NCI-H2029 (cell line): ENCODE data around the gene GBX1.

Source experiments
- DNase-seq: peaks from one replicate; lab custom pipeline; 2025; lab: John Stamatoyannopoulos, UW

Gene GBX1

GRCh38 chr7:151139791-151140190 is 27.7 kb downstream of the GBX1 start:
- DNase-seq = no peak

- no peak for DNase-seq
These were observed 28.3 kb downstream of the GBX1 start for GRCh38 chr7:151139071-151139790.

GRCh38 chr7:151138153-151138851 is 29.2 kb downstream of the GBX1 start:
- no peak for DNase-seq

DNA sequence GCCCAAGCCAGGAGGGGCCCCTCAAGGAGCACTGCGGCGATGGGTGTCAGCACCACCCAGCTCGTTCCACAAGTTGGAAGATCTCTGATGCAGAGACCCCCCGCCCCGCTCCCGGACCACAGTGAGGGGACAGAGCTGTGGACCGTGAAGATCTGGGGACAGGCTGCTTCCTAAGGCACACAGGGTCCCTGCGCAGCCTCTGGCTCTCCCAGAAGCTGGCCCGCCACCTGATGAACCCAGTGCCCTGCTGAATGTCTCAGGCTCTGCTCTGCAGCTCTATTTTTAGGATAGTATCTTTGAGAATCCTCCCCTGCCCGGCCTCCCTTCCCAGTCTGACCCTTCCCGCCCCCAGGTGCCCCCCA is 29.7 kb downstream of the GBX1 start:
- no peak for DNase-seq

DNA sequence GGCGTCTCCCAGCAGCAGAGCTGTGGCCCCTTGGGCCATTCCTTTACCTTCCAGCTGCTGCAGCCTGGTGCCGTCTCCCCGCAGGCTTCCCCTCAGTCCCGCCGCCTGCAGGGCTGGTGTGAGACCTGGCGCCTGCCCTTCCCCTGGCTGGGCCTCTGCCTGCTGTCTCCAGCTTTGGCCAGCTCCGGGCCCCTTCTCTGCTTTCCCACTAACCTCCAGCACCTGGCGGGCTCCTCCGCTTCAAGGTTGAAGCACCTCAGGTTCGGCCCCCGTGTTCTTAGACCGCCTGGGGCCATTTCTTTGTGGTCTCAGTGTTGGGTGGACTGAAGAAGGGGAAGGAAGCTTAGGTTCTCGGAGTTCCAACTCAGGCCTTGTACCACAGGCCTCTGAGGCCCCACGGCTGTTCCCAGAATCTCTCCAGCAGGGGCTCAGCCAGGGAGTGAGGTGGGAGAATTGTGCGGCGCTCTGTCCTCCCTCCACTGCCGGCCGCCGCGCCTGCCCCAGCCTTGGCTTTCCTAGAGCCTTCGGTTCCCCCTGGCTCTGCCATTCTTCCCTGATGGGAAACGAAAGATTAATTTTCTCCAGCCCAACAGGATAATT is 30.3 kb downstream of the GBX1 start:
- no peak for DNase-seq

DNA sequence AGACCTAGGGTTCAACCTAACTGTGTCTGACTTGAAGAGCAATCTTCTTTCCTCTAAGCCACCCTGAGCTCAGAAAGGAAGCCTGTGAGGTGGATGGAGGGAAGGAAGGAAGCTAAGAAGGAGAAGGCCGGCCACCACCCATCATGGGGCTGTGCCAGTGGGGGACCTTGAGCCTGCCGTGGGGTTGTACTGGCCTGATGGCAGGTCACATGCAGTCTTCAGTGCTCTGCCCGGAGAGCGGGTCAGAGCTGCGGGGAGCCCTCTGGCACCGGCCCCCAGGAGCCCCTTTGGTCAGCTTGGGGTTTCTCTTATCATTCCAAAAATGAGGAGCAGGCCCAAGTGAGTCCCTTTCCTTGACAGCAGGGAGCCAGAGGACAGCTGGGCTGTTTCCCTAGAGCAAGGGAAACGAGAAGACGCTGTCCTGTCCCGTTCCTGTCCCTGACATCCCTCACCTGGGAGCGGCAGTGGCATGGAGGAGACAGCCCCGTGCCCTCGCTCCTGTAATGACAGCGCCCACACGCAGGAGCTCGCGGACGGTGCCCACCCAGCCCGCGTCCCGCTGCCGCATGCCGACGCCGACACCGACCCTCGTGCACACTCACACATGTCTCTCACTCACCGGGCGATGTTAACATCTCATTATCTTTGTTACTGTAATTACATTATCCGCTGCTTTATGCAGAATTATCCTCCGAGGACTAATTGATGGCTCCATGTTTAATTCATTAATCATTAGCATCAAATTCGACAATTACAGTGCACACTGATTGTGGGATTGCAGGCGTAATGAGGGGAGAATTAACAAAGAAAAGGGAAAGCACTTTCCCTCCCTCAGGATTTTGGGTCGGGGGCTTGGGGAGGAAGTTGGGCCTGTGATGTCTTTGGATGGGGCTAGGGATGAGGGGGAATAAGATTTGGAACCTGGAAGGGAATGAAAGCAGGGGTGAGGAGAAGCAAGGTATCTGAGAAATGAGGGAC is 31.3 kb downstream of the GBX1 start:
- no peak for DNase-seq

DNA sequence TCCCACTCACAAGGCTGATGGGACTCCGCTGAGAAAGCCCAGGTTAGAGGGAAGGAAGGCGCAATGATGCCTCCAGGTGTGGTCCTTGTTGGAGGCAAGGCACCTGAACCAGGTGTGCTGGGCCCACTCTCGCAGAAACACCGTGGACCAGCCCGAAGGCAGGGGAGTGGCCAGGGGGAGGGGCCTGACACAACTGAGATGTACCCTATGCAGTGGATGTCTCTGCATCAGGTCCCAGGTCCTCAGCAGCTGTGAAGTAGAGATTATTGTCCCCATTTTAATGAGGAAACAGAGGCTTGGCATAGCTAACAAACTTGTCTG is 32.0 kb downstream of the GBX1 start:
- no peak for DNase-seq

- no peak for DNase-seq
These were observed 32.6 kb downstream of the GBX1 start for GRCh38 chr7:151134743-151135524.

DNA sequence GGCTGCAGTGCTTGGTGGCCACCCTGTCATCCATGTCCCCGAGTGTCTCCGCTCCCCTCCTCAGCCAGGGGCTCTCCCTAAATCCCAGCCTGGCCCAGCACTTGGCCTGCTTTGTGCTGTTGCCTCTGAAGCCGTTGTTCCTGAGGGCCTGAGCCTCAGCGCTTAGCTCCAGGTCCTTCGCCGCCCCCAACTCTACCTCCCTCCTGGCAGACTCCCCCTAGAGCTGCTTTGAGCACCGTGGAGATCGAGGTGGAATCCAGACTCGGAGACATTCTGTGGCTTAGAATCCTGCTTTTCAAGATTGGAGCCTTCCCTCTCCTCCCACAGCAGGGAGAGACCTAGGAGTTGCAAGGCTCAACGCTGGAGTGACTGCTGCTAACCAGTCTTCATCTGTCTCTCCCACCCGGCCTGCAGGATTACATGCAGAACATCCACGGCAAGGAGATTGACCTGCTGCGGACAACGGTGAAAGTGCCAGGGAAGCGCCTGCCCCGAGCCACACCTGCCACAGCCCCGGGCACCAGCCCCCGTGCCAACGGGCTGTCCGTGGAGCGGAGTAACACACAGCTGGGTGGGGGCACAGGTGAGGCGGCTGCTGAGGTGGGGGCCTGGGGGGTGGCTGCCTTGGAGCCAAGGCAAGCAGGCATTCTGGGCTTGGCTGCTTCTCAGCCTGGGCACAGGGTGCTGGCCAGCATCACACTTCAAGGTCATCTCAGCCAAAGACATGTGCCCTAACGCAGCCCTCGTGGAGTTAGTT is 33.3 kb downstream of the GBX1 start:
- DNase-seq = no peak

DNA sequence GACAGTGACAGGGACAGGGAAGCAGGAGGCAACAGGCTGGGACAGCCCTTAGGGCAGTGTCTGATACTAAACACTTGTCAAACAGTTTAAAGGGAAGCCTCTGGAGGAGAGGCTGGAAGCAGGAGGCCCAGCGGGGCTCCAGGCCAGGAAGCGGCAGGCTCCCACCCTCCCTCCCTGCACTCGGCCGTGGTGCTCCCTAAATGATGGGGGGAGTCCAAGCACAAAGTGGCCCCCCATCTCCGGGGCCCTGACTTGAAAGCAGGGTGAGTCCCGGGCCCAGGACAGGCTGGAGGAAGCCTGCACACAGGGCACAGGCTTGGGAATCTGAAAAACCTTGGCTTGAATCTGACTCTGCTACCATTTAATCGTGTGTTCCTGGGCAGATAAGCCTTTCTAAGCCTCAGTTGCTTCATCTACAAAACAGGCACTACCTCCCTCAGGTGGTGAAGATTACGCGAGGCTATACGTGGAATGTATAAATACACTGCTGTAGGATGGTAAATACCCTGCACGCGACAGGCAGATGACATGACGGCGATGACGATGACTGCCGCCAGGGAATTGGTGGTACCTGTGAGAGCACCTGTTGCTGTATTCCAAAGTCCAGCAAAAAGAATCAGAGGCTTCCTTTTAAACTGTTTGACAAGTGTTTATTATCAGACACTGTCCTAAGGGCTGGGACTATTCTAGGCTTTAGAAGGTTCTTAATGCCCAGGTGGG is 34.1 kb downstream of the GBX1 start:
- no peak for DNase-seq

DNA sequence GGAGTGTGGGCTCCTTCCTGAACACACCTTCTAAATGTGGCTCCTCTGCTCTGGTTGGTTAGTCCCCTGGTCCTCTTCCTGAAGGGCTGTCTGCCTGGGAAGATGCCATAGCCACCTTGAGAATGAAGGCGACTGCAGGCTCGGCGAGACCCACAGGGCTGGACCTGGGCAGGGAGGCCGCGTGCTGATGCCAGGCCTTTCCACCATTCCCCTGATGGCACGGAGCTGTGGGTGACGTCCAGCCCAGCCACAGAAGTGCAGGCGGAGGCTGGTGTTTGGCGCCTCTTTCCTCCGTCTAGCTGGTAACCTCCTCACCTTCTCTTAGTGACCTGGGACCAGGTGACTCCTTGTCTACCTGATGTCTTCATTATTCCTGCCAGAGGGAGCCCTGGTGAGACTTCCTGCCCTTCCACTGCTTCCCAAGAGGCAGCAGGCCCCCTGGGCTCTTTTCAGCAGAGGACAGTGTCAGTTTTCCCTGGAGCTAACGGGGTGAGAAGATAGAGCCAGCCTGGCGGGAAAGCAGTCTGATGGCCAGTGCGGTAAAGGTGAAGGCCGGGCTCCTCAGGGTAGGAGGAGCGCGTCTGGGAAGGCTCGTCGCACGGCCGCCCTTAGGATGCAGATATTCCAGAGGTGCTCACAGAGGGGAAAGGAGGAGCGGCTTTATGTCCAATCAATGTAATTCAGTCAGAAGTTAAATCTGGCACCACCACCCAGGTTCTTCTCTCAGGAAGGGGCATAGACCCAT is 34.9 kb downstream of the GBX1 start:
- no peak for DNase-seq

- no peak for DNase-seq
These were observed 35.8 kb downstream of the GBX1 start for GRCh38 chr7:151131592-151132293.

DNA sequence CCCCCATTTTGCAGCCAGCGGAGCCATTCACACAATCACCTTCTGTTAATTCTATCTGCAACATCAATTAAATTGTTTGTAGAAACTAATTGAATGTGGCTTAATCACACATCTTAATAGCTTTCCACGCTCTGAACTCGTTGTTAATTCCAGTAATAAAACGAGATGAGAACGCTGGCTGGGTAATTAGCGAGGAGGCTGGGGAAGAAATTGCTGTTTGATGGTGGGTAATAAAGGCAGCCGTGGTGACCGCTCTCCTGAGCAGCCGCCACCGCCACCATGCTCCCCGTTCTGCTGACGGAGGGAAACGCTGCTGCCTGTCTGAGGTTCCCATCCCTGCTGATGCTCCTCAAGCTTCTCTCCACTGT is 36.3 kb downstream of the GBX1 start:
- no peak for DNase-seq

DNA sequence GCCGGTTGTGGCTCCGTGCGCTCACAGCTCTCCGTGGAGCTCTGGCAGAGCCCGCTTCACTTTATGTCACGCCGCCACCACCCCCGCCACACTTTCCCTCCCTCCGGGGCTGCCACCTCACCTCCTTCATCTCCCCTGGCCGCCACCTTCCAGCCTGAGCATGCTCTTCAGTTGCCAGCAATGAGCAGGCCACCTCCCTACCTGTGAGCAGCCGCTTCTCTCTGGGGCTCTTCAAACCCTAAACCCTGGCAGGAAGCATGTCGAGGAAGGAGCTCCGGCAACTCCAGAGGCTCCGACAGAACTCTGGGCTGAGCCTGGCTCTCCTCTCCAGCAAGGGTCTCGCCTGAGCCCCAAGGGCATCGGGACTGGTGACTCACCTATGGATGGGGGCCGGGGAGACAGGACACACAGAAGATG is 36.7 kb downstream of the GBX1 start:
- DNase-seq = no peak

GRCh38 chr7:151129960-151130591 is 37.4 kb downstream of the GBX1 start:
- no peak for DNase-seq

DNA sequence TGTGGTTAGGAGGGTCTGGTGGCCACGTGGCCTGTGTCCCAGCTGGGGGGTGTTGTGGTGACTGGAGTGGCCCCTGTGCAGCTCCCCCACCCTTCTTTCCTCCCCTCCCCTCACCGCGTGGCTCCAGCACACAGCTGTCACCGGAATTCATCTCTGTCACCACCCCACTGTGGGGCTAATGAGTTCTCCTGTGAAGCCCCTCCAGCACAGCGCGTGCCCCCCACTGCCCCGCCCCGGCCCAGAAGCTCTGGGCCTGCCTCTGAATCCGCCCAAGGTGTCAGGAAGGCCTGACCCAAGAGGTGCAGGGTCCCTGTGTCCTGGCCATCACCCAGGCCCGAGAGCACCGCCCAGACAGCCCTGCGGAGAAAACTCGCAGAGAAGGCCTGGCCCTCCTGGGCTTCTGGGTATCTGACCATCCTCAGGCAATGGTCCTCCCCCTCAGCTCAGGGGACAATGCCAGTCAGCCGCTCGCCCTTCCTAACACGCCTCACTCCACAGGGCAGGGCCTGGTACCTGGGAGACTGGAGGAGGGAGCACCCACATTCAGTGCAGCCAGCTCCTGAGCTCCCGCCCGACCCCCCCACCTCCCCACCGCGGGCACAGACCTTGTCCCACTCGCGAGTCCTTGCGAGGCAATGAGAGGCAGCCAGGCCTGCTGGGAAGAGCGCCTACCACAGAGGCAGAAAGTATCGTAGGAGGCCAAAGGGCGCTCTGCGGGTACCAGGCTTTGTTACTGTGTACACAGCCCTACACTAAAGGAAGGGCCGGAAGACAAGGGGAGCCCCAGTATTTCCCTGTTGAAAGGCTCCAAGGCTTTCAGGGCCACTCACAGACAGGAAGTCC is 38.2 kb downstream of the GBX1 start:
- no peak for DNase-seq

GRCh38 chr7:151128716-151129115 is 38.8 kb downstream of the GBX1 start:
- no peak for DNase-seq
